GM21381 (cell line): ENCODE measurements around the gene ELF1.

Experiments used
- ATAC-seq: cut with Tn5 transposase; IDR thresholded peaks from one replicate; pipeline ENCODE4 v1.9.1; 2021; ENCODE audit warnings: mild to moderate bottlenecking, moderate library complexity; ENCODE audit not compliant: unreplicated experiment

Gene ELF1

DNA sequence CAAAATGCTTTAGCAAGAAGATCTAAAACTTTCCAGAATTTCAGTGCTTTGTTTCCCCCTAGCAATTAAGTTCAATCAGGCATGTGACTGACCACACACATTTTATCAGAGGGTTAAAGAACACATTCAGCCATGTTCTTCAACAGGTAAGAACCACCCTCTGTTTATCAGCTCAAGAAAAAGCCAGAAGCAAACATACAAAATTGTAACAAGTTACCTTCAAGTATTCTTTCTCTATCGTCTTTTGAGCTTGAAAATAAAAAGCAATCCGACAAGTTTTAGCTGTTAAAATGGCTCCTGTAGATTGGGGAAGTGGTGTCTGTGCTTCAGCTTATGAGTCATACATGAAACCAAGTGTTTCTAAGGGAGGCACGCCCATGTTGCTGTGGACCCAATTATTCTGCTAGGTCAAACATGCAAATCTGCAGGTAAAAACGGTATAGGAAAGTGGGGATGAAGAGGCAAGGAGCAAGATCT is at the start of gene ELF1:
ELF1 (minus strand) TSS at position 306 of the 477 bp plus-strand sequence. CDS start 37,262 bp downstream, outside the sequence.
- peak; percentile 83 for ATAC-seq

- ATAC-seq, result no peak
Observed at GRCh38 chr13:41065078-41065477, 46.0 kb upstream of the ELF1 start.

GRCh38 chr13:41064493-41064892 is 45.4 kb upstream of the ELF1 start:
- no peak for ATAC-seq

GRCh38 chr13:41061914-41062837 is 43.1 kb upstream of the ELF1 start:
- peak; percentile 28 for ATAC-seq

DNA sequence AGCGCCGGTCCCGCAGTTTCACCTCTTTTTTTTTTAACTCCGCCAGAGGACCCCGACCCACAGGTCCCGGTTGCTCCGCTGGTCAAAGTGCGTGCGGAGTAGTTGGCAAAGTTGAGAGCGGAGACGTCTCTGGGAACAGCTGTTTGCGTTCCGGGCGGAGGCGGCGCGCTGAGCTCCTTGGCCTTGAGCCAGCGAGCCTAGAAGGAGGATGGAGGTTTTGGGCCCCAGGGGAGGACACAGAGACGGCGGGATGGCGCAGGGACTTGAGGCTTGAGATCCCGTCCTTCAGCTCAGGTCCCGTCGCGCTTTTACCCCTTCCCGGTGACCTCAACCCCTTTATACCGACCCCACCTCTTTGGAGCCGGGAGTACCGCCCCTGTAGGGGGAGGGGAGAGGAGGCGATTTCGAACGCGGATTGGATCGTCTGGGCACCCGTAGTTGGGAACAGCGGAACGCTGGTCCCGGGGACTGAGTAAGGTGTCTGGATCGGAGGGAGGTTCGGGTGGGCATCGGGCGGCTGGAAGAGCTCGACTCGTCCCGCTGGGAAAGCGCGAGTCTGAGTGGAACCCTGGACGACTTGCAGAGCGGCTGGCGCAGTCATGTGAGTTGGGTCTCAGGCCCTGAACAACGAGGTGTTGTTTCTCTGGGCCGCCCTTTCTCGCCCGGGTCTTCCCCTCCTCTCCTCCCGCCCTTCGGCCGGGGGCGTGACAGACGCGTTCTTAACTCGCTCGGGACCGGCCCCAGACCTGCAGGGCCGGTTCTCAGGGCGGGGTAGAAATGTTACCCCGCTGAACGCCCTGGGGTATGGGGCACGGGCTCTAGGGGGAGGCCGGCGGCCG is 42.2 kb upstream of the ELF1 start, which contains the start of gene WBP4:
WBP4 (plus strand) TSS at position 435 of the 839 bp plus-strand sequence; CDS start at position 600, 165 bp downstream.
- ATAC-seq, result peak; percentile 59

GRCh38 chr13:41060724-41061074 is 41.6 kb upstream of the ELF1 start:
- peak; percentile 19 for ATAC-seq

DNA sequence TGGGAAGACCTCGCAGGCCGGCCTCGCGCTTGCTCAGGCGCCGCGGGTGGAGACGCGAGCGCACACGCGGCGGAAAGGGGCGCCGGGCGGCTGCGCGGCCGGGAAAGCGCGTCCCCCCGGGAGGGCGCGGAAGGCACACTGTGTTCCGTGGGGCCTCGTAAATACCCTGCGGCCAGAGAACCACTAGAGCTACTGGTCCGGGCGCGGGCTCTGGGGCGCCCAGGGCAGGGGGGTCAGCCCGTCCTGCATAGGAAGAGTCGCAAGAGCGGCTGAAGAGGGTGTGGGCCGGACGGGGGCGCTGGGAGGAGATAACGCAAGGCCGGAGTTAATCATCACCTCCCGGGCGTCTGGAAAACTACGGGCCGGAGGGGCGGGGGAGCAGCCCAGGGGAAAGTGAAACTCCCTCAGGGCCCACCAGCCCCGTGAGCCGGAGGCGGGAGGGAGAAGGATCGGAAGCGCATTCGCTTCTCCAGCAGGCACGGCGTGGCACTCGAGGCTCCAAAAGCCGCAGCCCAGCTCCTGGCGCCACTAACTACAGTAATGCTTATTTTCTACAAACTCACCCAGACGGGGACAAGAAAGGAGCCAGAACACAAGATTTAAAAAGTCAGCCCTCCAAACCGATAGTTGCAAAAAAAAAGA is 41.1 kb upstream of the ELF1 start:
- peak; percentile 41 for ATAC-seq

DNA sequence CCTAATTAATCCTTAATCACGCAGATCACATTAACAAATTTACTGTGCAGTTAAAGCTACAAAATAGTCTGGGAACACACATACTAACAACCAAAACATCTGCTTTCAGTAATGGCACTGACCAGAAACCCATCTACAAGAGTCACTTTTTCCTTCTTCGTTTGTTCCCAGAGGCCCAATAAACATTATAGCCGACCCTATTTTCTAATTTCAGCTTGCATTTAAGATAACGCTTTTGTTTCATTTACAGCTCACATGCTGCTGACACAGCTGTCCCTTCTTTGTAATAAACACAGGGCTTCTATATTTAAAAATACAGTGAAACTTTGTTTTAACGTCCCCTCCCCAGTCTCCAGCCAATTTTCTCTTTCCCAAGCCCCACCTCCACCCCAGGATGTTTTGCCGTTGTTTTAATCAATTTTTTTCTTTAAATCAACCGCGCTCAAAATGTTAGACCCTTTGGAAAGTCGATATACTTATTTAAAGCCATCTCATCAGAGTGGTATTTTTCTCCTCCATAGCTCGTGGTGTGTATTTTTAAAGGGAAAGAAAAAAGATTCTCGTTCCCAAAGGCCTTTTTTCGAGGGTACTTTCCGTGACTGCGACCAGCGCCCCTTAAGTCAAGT is 40.5 kb upstream of the ELF1 start:
- ATAC-seq, result no peak

- no peak for ATAC-seq
Observed at GRCh38 chr13:41058295-41059070, 39.4 kb upstream of the ELF1 start.

- no peak for ATAC-seq
Observed at GRCh38 chr13:41056826-41057711, 38.0 kb upstream of the ELF1 start.

DNA sequence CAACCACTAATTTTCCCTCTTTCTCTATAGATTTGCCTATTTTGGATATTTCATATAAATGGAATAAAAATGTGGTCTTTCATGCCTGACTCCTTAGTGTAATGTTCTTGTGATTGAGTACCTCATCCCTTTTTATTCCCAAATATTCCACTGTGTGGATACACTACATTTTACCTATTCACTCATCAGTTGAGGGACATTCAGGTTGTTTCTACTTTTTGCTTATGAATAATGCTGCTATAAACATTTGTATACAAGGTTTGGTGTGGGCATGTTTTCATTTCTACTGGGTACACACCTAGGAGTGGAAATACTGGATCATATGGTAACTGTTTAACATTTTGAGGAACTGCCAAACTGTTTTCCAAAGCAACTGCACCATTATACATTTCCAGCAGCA is 37.1 kb upstream of the ELF1 start:
- ATAC-seq, result no peak

DNA sequence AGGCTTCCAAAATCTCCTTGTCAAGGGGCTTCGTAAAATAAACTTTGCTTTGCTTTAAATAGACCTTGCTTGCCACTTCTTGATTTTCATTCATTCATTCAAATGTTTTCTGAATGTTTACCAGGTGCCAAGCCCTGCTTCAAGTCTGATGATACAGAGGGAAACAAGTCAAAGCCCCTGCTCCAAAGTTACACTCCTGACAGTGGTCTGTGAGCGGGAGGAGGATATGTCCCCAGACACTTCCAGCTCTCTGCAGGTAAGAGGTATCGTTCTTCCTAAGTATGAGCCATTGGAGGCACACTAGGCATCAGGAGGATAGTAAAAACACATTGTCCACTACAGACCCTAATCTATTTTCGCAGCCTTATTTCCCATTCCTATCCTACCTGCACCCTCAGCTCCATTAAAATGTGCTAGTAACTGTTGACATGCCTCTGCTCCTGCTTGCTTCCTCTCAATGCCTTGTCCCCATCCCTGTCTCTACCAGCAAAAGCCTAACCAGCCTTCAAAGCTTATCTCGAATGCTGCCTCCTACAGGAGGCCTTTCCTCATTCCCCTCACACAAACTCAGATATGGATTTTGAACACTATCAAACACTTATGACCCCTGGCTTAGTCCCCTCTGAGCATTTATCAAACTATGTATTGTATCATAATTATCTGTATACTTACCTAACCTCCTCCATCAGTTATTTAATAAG is 36.0 kb upstream of the ELF1 start:
- ATAC-seq, result no peak

DNA sequence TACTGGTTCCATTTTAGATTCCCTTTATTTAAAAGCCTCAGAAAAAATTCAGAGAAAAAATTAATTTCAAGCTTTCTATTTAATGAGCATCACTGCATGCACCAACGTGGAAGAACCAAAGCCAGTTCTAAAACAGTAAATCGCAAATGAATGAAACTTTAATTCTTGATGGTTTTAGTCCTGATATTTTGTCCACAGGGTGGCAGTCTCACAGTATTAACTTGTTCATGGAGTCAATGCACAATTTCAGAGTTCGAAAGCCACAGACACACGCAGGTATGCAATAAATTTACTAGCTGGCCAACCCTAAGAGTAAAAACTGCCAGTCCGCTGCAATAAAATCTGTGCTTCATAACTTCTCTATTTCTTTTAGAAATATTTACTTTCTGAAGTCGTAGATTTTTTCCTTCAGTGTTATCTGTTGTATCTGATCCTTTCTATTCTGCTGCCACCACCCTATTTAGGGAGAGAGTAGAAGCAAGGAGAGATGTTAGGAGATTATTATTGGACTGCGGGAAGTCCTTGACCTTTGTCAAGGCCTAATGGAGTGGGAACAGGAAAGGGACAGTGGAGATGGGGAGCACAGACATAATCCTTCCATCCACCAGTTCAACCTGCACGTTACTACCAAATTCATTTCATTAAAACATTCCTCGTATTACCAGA is 35.2 kb upstream of the ELF1 start:
- no peak for ATAC-seq

DNA sequence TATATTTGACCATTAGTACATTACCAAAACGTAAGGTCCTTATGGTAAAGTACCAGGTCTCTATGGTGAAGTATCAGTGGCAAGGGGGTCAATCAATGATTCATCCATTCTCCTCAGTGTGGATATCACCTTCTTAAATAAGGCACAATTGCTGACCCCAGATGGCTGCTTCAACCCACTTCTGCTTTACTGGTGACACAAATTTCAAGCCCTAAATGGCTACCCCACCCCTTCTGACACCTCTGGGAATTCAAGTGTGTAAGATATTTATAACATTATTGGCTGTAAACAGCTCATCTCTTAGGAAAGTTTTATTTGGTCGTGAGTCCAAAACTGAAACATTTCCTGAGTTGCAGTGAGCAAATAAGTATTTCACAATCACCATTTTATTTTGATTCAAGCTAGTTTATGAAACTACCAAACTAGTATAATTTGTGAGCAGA is 34.3 kb upstream of the ELF1 start:
- peak; percentile 72 for ATAC-seq

GRCh38 chr13:41052441-41052840 is 33.3 kb upstream of the ELF1 start:
- no peak for ATAC-seq

GRCh38 chr13:41049480-41050440 is 30.6 kb upstream of the ELF1 start:
- no peak for ATAC-seq
